HG02610 (cell line): ENCODE measurements around the gene NDUFV3.
"Not testable (repeated sequence)": the region's sequence is repeated elsewhere in the genome, so short reads cannot be mapped to it uniquely, and the experiment has no call there.

ENCODE experiments used
- ATAC-seq: cut with Tn5 transposase; IDR thresholded peaks from one replicate; pipeline ENCODE4 v1.9.1; 2021; ENCODE audit warnings: mild to moderate bottlenecking, moderate library complexity; ENCODE audit not compliant: unreplicated experiment

The NDUFV3 gene

GRCh38 chr21:42933137-42933970, 40.2 kb downstream of the NDUFV3 start:
- not testable (repeated sequence) for ATAC-seq

DNA sequence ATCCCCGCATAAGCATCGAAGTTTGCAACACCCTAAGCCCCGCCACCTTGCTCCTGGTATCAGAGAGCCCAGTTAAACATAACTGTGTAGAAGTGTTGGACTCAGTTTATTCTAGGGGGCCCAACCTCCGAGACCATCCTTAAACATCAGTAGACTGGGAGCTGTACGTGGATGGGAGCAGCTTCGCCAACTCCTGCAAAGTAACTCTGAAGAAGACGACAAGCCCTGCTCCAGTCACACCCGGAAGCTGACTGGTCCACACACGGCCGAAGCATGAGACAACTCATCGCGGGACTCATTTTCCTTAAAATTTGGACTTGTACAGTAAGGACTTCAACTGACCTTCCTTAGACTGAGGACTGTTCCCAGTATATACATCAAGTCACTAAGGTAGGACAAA, 40.9 kb downstream of the NDUFV3 start:
- ATAC-seq = not testable (repeated sequence)

- not testable (repeated sequence) for ATAC-seq
Observed at GRCh38 chr21:42936360-42936759, 43.3 kb downstream of the NDUFV3 start.

- not testable (repeated sequence) for ATAC-seq
Observed at GRCh38 chr21:42937034-42937940, 44.2 kb downstream of the NDUFV3 start.

GRCh38 chr21:42937960-42938605, 45.0 kb downstream of the NDUFV3 start:
- ATAC-seq = no peak

GRCh38 chr21:42938606-42938995, 45.5 kb downstream of the NDUFV3 start:
- ATAC-seq = not testable (repeated sequence)

DNA sequence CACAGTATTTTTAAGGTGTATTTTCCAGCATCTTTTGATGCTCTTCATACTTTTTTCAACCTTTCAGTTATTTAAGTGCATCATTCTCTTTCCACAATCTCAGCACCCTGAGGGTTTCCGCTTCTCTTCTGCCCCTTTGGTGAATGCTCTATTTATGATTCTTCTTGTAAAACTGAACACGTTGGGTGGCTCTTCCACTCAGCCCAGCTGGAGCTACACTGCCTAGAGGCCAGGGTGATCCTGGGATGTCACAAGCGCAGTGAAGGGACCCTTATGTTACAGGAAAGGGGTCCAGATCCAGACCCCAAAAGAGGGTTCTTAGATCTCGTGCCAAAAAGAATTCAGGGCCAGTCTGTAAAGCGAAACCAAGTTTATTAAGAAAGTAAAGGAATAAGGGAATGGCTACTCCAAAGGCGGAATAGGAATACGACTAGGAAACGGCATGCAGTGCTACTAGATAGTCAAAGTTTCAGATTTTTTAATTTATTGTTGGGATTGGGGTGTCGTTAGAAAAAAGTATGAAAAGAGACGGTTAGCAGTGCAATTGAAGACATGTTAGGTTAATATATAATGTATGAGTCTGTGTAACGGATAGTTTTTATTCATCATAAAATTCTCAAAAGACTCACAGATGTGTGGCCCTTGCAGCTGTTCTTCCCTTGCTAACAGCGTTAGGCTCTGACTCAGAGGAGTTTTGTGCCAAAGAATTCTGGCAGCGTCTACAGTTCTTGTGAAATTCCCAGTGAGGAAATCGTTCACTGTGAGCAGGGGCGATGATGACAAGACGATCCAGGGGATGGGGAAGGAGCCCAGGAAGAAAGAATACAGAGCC, 46.7 kb downstream of the NDUFV3 start:
- no peak for ATAC-seq

- no peak for ATAC-seq
Observed at GRCh38 chr21:42941696-42942085, 48.6 kb downstream of the NDUFV3 start.

DNA sequence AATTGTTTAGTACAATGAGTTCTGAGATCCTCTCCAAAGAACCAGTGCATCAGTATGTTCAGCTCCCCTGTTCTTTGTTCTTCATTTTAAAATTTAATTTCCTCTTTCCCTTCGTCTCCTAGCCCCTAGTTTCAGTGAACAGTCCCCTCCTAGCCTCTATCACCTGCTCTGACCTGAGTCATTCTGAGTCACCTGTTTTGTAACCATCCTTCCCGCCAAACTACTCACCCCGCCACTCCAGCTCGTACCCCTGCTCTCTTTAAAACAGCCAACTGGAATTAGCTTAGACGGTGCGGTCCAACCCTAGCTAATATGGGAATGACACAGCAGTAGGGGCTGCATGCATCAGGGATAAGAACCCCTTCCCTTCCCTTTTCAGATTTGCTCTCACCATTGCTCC, 49.1 kb downstream of the NDUFV3 start:
- no peak for ATAC-seq

DNA sequence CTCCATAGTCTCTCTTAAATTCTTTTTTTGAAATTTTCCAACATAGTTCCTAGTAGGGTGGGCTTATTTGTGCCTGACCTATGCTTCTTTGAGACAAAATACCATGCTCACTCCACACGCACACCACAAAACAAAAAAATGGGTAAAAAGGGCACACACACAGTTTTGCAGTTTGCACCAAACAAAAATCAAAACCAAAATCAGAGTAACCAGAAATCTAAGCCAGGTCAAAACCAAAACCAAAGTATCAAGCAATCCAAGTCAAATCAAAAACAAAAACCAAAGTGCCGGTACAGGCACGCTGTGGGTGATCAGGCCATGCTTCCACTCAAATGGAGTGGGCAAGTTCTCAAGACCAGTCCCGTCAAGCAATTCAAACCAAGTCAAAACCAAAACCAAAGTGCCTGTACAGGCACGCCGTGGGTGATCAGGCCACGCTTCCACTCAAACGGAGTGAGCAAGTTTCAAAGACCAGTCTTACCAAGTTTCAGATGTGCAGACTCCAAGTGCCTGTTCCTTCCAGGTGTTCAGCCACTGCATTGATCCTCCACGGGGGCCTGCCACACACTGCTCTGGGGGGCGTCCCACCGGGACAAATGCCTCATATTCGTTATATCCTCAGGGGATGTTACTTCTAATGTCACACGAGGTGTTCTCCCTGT, 56.1 kb downstream of the NDUFV3 start:
- not testable (repeated sequence) for ATAC-seq

DNA sequence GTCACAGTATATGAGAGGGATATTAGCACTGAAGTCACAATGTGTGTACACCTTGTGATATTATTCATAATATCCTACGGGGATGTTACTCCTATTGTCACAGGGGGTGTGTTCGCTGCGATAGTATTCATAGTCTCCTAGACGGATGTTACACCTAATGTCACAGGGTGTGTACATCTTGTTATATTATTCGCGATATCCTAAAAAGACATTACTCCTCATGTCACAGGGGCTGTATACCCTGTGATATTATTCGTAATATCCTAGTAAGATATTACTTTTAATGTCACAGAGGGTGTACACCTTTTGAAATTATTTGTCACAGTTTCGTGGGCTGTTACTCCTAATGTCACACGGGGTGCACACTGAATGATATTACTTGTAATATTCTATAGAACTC, 58.1 kb downstream of the NDUFV3 start:
- not testable (repeated sequence) for ATAC-seq

GRCh38 chr21:42956824-42957630, 63.9 kb downstream of the NDUFV3 start:
- ATAC-seq = peak; percentile 98

DNA sequence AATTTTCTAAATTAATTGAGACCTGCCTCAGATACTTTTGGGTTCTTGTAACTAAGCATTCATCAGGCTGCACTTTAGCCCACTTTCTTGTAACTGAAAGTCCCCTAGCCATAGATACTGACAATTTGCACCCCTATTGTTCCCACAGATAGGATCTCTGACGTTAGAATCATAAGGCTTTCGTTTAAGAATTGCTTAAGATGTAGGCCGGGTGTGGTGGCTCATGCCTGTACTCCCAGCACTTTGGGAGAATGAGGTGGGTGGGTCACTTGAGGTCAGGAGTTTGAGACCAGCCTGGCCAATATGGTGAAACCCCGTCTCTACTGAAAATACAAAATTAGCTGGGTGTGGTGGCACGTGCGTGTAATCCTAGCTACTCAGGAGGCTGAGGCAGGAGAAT, 65.0 kb downstream of the NDUFV3 start:
- not testable (repeated sequence) for ATAC-seq

- no peak for ATAC-seq
Observed at GRCh38 chr21:42959728-42960127, 66.6 kb downstream of the NDUFV3 start.

GRCh38 chr21:42962380-42963007, 69.4 kb downstream of the NDUFV3 start:
- ATAC-seq = no peak
